H1 (cell line): Measurements from ENCODE around the gene PLD3. TPM values are rescaled to one million over a fixed set of nuclear protein-coding genes. Genes with fewer than 3 reads are reported as not detected.

Source experiments
- CTCF ChIA-PET: fragments of 300-600 bp; sonication (Branson Sonifier 250); formaldehyde crosslinking; loops from one replicate; lab custom pipeline; 2021; ENCODE audit not compliant: partially characterized antibody; lab: Charles Lee
- POLR2A ChIA-PET: fragments of 300-600 bp; sonication (Branson Sonifier 250); formaldehyde crosslinking; loops from one replicate; lab custom pipeline; 2021; ENCODE audit warnings: inconsistent platforms; ENCODE audit not compliant: partially characterized antibody; lab: Charles Lee
- DNase-seq, 2 experiments: peaks; one replicate each; pipeline versions ENCODE4 v3.0.0 to v3.0.0-alpha.2; 2010 to 2022; ENCODE audit warnings: low spot score in 2 of 2, low read depth in 1 of 2, mixed read lengths in 1 of 2
- FAIRE-seq: peaks from 2 replicates; lab custom pipeline; 2011; peaks lifted over from hg19 to GRCh38; lab: Jason Lieb, UNC
- H2AFZ ChIP-seq: 2 replicates; pipeline ENCODE4 v1.8.1; 2012; ENCODE audit warnings: low read length, inconsistent platforms
- H2AK5ac ChIP-seq: 2 replicates; pipeline ENCODE4 v1.6.1; 2013; ENCODE audit warnings: low read depth, low read length
- H2BK120ac ChIP-seq: replicated peaks from 2 replicates; pipeline ENCODE3; 2013; ENCODE audit warnings: low read depth, low read length, inconsistent platforms
- H2BK12ac ChIP-seq: 2 replicates; pipeline ENCODE4 v1.6.1; 2013; ENCODE audit warnings: low read depth, low read length
- H2BK15ac ChIP-seq: 2 replicates; pipeline ENCODE4 v1.6.1; 2013; ENCODE audit warnings: low read length
- H2BK20ac ChIP-seq: 2 replicates; pipeline ENCODE4 v1.6.1; 2013; ENCODE audit warnings: low read length
- H2BK5ac ChIP-seq: 2 replicates; pipeline ENCODE4 v1.6.1; 2013; ENCODE audit warnings: low read depth, low read length
- H3K14ac ChIP-seq: 2 replicates; pipeline ENCODE4 v1.6.1; 2013; ENCODE audit warnings: inconsistent platforms; ENCODE audit not compliant: insufficient read length
- H3K18ac ChIP-seq: 2 replicates; pipeline ENCODE4 v1.6.1; 2013; ENCODE audit warnings: low read length; ENCODE audit errors: extremely low read depth
- H3K23ac ChIP-seq: 2 replicates; pipeline ENCODE4 v1.6.1; 2013; ENCODE audit warnings: inconsistent platforms; ENCODE audit not compliant: insufficient read length
- H3K23me2 ChIP-seq: 2 replicates; pipeline ENCODE4 v1.6.1; 2013; ENCODE audit warnings: low read depth, low read length
- H3K27ac ChIP-seq: 2 replicates; pipeline ENCODE4 v1.6.1; 2011; ENCODE audit warnings: low read depth, low read length, inconsistent platforms
- H3K27me3 ChIP-seq, 4 experiments: replicated peaks in 1 of 4; 1 replicate in 1 of 4; 2 replicates in 3 of 4; pipeline versions ENCODE4 v1.6.1 to v1.8.1; 2011 to 2013; ENCODE audit warnings: low read length in 3 of 4, mild to moderate bottlenecking in 3 of 4, inconsistent platforms in 2 of 4, mixed read lengths in 2 of 4, moderate library complexity in 1 of 4; ENCODE audit not compliant: control insufficient read depth in 3 of 4, insufficient read depth in 3 of 4; ENCODE audit errors: extremely low read depth in 1 of 4
- H3K36me3 ChIP-seq, 4 experiments: 2 replicates each; pipeline versions ENCODE4 v1.6.1 to v1.8.1; 2011 to 2013; ENCODE audit warnings: mild to moderate bottlenecking in 4 of 4, low read length in 3 of 4, moderate library complexity in 2 of 4, control low read depth in 1 of 4, inconsistent platforms in 1 of 4; ENCODE audit not compliant: insufficient read depth in 4 of 4, control insufficient read depth in 2 of 4
- H3K4ac ChIP-seq: replicated peaks from 2 replicates; pipeline ENCODE3; 2013; ENCODE audit warnings: low read length, low read depth, mixed read lengths, inconsistent platforms; ENCODE audit not compliant: insufficient read length
- H3K4me1 ChIP-seq, 4 experiments: replicated peaks in 1 of 4; 1 replicate in 1 of 4; 2 replicates in 3 of 4; pipeline versions ENCODE4 v1.6.1 to v1.8.1; 2011 to 2013; ENCODE audit warnings: low read length in 3 of 4, inconsistent platforms in 2 of 4, mixed read lengths in 1 of 4; ENCODE audit not compliant: insufficient read depth in 4 of 4, control insufficient read depth in 3 of 4
- H3K4me2 ChIP-seq, 2 experiments: 2 replicates each; pipeline versions ENCODE4 v1.6.1 to v1.8.1; 2011 to 2013; ENCODE audit warnings: low read depth in 2 of 2, low read length in 2 of 2, control low read depth in 1 of 2, inconsistent platforms in 1 of 2, mild to moderate bottlenecking in 1 of 2; ENCODE audit not compliant: insufficient read depth in 1 of 2
- H3K4me3 ChIP-seq, 4 experiments: fragments of 200-600, 300-600 bp in 1 of 4; sonication (generic), shearing (Covaris generic), sonication (Bioruptor Twin) in 1 of 4; 2 replicates each; pipeline versions ENCODE4 v1.5.1 to v1.8.1; 2011 to 2016; ENCODE audit warnings: low read length in 4 of 4, low read depth in 3 of 4, control low read depth in 2 of 4, inconsistent platforms in 2 of 4, mild to moderate bottlenecking in 2 of 4, mixed read lengths in 1 of 4, moderate library complexity in 1 of 4; ENCODE audit not compliant: insufficient read depth in 2 of 4; ENCODE audit errors: extremely low read depth in 1 of 4
- H3K56ac ChIP-seq: replicated peaks from 2 replicates; pipeline ENCODE3; 2013; ENCODE audit warnings: low read depth, mild to moderate bottlenecking, mixed read lengths, low read length, inconsistent platforms; ENCODE audit not compliant: insufficient read length
- H3K79me1 ChIP-seq: 2 replicates; pipeline ENCODE4 v1.6.1; 2013; ENCODE audit warnings: low read depth, low read length, control low read depth
- H3K79me2 ChIP-seq, 2 experiments: 2 replicates each; pipeline versions ENCODE4 v1.6.1 to v1.8.1; 2012 to 2013; ENCODE audit warnings: low read length in 2 of 2, mild to moderate bottlenecking in 2 of 2, inconsistent platforms in 1 of 2; ENCODE audit not compliant: insufficient read depth in 2 of 2, control insufficient read depth in 1 of 2
- H3K9ac ChIP-seq, 4 experiments: replicated peaks in 1 of 4; 1 replicate in 1 of 4; 2 replicates in 3 of 4; pipeline versions ENCODE4 v1.6.1 to v1.8.1; 2011 to 2013; ENCODE audit warnings: low read depth in 3 of 4, low read length in 3 of 4, control low read depth in 2 of 4, mild to moderate bottlenecking in 2 of 4, moderate library complexity in 2 of 4, inconsistent platforms in 1 of 4; ENCODE audit errors: extremely low read depth in 1 of 4
- H3K9me3 ChIP-seq, 2 experiments: 2 replicates each; pipeline versions ENCODE4 v1.6.1 to v1.8.1; 2012 to 2013; ENCODE audit warnings: mild to moderate bottlenecking in 2 of 2, moderate library complexity in 2 of 2, control low read depth in 1 of 2, inconsistent platforms in 1 of 2, low read depth in 1 of 2, low read length in 1 of 2, mixed read lengths in 1 of 2; ENCODE audit not compliant: insufficient read depth in 2 of 2
- H4K20me1 ChIP-seq, 2 experiments: replicated peaks in 1 of 2; 2 replicates each; pipeline versions ENCODE3 to v1.8.1; 2011 to 2013; ENCODE audit warnings: inconsistent platforms in 2 of 2, low read length in 2 of 2, mild to moderate bottlenecking in 1 of 2; ENCODE audit not compliant: insufficient read depth in 2 of 2, control insufficient read depth in 1 of 2
- H4K5ac ChIP-seq: 2 replicates; pipeline ENCODE4 v1.6.1; 2013; ENCODE audit warnings: low read length, low read depth, mixed read lengths, inconsistent platforms; ENCODE audit not compliant: insufficient read length
- H4K8ac ChIP-seq: 2 replicates; pipeline ENCODE4 v1.8.0; 2013; ENCODE audit warnings: mild to moderate bottlenecking, moderate library complexity, low read length, inconsistent platforms; ENCODE audit not compliant: insufficient read depth; ENCODE audit errors: extremely low read depth
- H4K91ac ChIP-seq: replicated peaks from 2 replicates; pipeline ENCODE3; 2013; ENCODE audit warnings: low read length, mixed read lengths, inconsistent platforms; ENCODE audit not compliant: insufficient read length
- BRCA1 ChIP-seq: IDR thresholded peaks from 2 replicates; pipeline ENCODE4 v1.6.1; 2012; ENCODE audit warnings: low read depth, low read length, improper control_type of control experiment
- HDAC6 ChIP-seq: IDR thresholded peaks from one replicate; pipeline ENCODE4 v1.7.1; 2012; ENCODE audit warnings: low read depth, mild to moderate bottlenecking, inconsistent platforms, low read length, moderate library complexity
- KDM4A ChIP-seq: IDR thresholded peaks from one replicate; pipeline ENCODE4 v1.7.1; 2012; ENCODE audit warnings: low read depth, mild to moderate bottlenecking, moderate library complexity, low read length, inconsistent platforms; ENCODE audit not compliant: severe bottlenecking
- KDM5A ChIP-seq: fragments of 200-600 bp; IDR thresholded peaks from 2 replicates; pipeline ENCODE4 v1.7.1; 2012; ENCODE audit warnings: mild to moderate bottlenecking, low read length, inconsistent platforms, mixed read lengths
- PHF8 ChIP-seq: fragments of 200-600 bp; sonication (generic); conservative IDR thresholded peaks from 2 replicates; pipeline ENCODE4 v1.7.1; 2012; ENCODE audit warnings: low read depth, mild to moderate bottlenecking, inconsistent platforms, low read length, moderate library complexity
- RNF2 ChIP-seq: fragments of 200-900, 300-1000 bp; sonication (generic); IDR thresholded peaks from 2 replicates; pipeline ENCODE4 v1.7.1; 2016; ENCODE audit warnings: borderline replicate concordance, low read depth, mild to moderate bottlenecking, antibody characterized with exemption, low read length; ENCODE audit not compliant: poor library complexity, severe bottlenecking; ENCODE audit errors: missing control alignments
- SAP30 ChIP-seq: fragments of 300-600 bp; sonication (generic); IDR thresholded peaks from 2 replicates; pipeline ENCODE4 v1.7.1; 2012; ENCODE audit warnings: low read length, moderate library complexity, mild to moderate bottlenecking, inconsistent platforms; ENCODE audit not compliant: insufficient read depth, insufficient replicate concordance
- SP1 ChIP-seq: IDR thresholded peaks from 2 replicates; pipeline ENCODE4 v1.6.1; 2011; ENCODE audit warnings: low read depth, low read length
- SP2 ChIP-seq: IDR thresholded peaks from 2 replicates; pipeline ENCODE4 v1.6.1; 2012; ENCODE audit warnings: mild to moderate bottlenecking, low read length, inconsistent platforms
- SUZ12 ChIP-seq: fragments of 200-600 bp; sonication (generic); IDR thresholded peaks from 2 replicates; pipeline ENCODE4 v1.6.1; 2012; ENCODE audit warnings: mild to moderate bottlenecking, inconsistent platforms, low read length, moderate library complexity, mixed read lengths
- ZNF274 ChIP-seq: IDR thresholded peaks from 2 replicates; pipeline ENCODE4 v1.7.0; 2012; ENCODE audit warnings: low read length, borderline replicate concordance; ENCODE audit errors: extremely low read depth
- polyA plus RNA-seq, 7 experiments: library from polyadenylated mRNA; depleted of rRNA in 3 of 7; stranded (reverse) in 5 of 7; unstranded in 2 of 7; fragments of >200 nt in 5 of 7; fragments of 200-250 nt in 2 of 7; gene quantifications; 1 replicate in 5 of 7; 2 replicates in 1 of 7; 4 replicates in 1 of 7; pipeline versions ENCODE4 v1.2.1 to v1.2.3, GENCODE V29; 2011 to 2013; ENCODE audit warnings: missing spikeins in 2 of 7, mixed read lengths in 2 of 7
- total RNA-seq: library from RNA; stranded (reverse); fragmentation: NEBNext Ultra II Directional; extraction: Animal tissue kit (Norgen Biotek cat#: 25700); gene quantifications from 2 replicates; pipeline ENCODE4 v1.2.1, GENCODE V29; 2021
- TF ChIP-seq, protein P1 (sequence below): IDR thresholded peaks from 2 replicates; pipeline ENCODE4 v1.6.1; 2012; ENCODE audit warnings: inconsistent platforms

Gene PLD3
- total and polyA plus RNA-seq, 2 of the 8 experiments (the other 6 are each of a cell fraction or from before 2014, with no cell fraction given), result 180 to 543 TPM

DNA sequence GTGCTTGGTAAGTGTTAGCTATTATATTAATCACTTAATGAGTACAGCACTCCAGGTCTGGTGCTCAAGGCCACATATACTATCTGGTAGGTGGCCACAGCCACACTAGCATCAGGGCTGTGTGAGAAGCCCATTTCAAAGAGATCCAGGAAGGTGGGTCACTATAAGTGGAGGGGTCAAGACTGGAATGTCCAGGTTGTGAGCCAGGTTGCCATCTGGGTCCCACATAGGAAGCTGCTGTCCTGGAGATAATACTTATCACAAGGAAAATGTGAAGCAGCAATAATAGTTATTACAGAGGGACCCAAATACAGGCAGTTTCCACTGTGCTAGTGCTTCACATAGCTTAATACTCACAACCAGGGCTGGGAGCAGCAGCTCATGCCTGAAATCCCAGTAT, 13.4 kb upstream of the PLD3 start:
- Histone ChIP-seq H3K56ac (no peak overlapping the region), H3K9me3 (no peaks in the 10 kb centered on the region), H2BK20ac (no peak overlapping the region), H2BK12ac (no peak overlapping the region), H3K4me1 (no peaks in the 10 kb centered on the region), H3K4me3 (no peak overlapping the region), H3K14ac (no peak overlapping the region), H4K8ac (no peak overlapping the region), H2AK5ac (no peak overlapping the region), H2BK5ac (no peak overlapping the region), H3K4ac (no peak overlapping the region), H3K23me2 (no peaks in the 10 kb centered on the region), H2AFZ (no peak overlapping the region), H4K20me1 (no peaks in the 10 kb centered on the region), H3K4me2 (no peak overlapping the region), H3K23ac (no peak overlapping the region), H3K36me3 (peaks cover 0 to 13% (median 6%) of the 10 kb centered on the region in 4 experiments; a peak in 7 of 8 replicates), H4K91ac (no peak overlapping the region), H3K18ac (no peak overlapping the region), H3K9ac (no peak overlapping the region), H3K27me3 (no peaks in the 10 kb centered on the region), H3K79me2 (no peaks in the 10 kb centered on the region; a peak in 1 of 4 replicates), H3K79me1 (no peaks in the 10 kb centered on the region), H3K27ac (no peak overlapping the region), H4K5ac (no peak overlapping the region), H2BK120ac (no peak overlapping the region), H2BK15ac (no peak overlapping the region)
- CTCF ChIA-PET, result interaction anchor here (0.6 to 1.2 kb wide), 4 partner anchors 9 to 359 kb away, joined by 3 to 4 read pairs (median 4); no protein-coding TSS in a partner anchor
- TF ChIP-seq PHF8 (no peak), BRCA1 (no peak), HDAC6 (no peak), SP2 (no peak), SAP30 (no peak), RNF2 (no peak), KDM5A (no peak), SP1 (no peak), KDM4A (no peak), ZNF274 (no peak), SUZ12 (no peak)
- TF ChIP-seq, protein P1, sequence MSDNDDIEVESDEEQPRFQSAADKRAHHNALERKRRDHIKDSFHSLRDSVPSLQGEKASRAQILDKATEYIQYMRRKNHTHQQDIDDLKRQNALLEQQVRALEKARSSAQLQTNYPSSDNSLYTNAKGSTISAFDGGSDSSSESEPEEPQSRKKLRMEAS, result no peak
- FAIRE-seq, result no peak
- POLR2A ChIA-PET, result interaction anchor here (0.7 to 1.3 kb wide), 4 partner anchors 11 to 58 kb away, joined by 3 to 4 read pairs (median 4); no protein-coding TSS in a partner anchor
- DNase-seq, result no peak
